ENCODE results near the gene EML6.

DNA sequence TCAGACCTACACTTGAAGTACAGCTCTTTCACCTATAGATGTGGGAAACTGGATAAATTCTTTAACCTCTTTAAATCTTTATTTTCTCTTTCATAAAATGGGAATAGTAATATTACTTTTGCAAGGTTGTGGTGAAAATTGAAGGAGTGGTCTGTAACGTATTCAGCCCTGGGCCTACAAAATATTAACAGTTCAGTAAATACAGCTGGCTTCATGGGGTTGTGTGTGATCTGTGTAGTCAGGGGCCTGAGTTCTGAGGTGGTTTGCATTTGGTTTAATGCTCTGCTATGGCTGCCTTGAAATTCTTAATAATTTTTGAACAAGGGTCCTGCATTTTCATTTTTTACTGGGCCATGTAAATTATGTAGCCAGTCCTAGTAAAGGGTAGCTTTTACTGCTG is 16.8 kb upstream of the EML6 start:
- TF ChIP-seq MAZ (IDR thresholded peaks at IDR 0.05; ENCODE audit: borderline replicate concordance, low read depth, low read length) (no peak), MAZ (CRISPR knock-in tag; IDR thresholded peaks at IDR 0.05; ENCODE audit: low read depth) (no peak), ZKSCAN8 (CRISPR knock-in tag; IDR thresholded peaks at IDR 0.05; ENCODE audit: borderline replicate concordance) (no peak), CTCF (CRISPR knock-in tag; IDR thresholded peaks at IDR 0.05) (no peak)
